ENCODE measurements around the gene STIP1.

Gene STIP1

GRCh38 chr11:64253043-64253442 lies 67.1 kb downstream of the STIP1 start:
- no peak for TF ChIP-seq CTCF (IDR thresholded peaks at IDR 0.05; ENCODE audit: low read depth, low read length)
- no peak for DNase-seq (ENCODE audit: extremely low read depth, low read depth)

GRCh38 chr11:64253481-64253880 lies 67.5 kb downstream of the STIP1 start:
- DNase-seq (ENCODE audit: extremely low read depth, low read depth): no peak
- TF ChIP-seq CTCF (IDR thresholded peaks at IDR 0.05; ENCODE audit: low read depth, low read length): no peak

Measured in AG09319 (cell line).